ENCODE results near the gene KLHL40. TPM values are rescaled to one million over a fixed set of nuclear protein-coding genes. Genes with fewer than 3 reads are reported as not detected.

The KLHL40 gene
- total RNA-seq, 1 experiment from 2014 or later: not detected

DNA sequence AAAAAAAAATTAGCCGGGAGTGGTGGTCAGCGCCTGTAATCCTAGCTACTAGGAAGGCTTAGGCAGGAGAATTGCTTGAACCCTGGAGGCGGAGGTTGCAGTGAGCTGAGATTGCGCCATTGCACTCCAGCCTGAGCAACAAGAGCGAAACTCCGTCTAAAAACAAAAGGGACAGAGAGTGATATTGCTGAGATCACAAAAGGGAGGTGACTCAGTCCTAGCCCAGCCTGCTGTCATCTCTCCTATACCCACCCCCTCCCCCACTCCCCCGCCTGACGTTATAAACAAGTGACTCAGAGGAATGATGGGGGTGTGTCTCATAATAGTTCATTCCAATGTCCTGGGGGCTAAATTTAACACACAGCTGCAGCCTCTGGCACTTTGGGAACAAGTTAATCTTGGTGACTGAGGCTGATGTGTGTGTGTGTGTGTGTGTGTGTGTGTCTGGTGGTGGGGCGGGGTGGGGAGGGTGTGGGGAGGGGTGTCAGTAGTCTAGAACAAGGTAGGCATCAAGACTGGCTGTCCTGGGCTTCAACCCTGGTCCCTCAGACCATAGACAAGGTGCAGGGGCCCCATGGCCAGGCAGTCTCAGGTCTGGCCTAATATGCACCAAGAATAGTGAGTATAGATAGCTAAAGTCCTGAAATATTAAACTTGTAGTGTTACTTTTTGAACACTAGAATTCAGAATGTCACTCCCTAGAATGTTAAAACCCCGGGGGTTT, 1.3 kb upstream of the KLHL40 start:
- Histone ChIP-seq H3K4ac (ENCODE audit: low read depth, low read length) (no peak overlapping the region), H3K23ac (ENCODE audit: insufficient read length, low read depth, low read length) (no peak overlapping the region), H2BK5ac (ENCODE audit: insufficient read length, low read length) (no peak overlapping the region), H2BK15ac (ENCODE audit: low read depth, low read length) (no peak overlapping the region), H4K20me1 (ENCODE audit: control insufficient read depth, insufficient read depth, insufficient read length) (no peaks in the 10 kb centered on the region), H2BK120ac (ENCODE audit: low read depth, low read length, poor library complexity, severe bottlenecking) (no peak overlapping the region), H3T11ph (ENCODE audit: low read length) (no peak overlapping the region), H3K14ac (ENCODE audit: insufficient read depth, low read length) (no peak overlapping the region), H3K79me1 (ENCODE audit: insufficient read depth, low read depth, low read length, poor library complexity, severe bottlenecking) (no peaks in the 10 kb centered on the region), H3K9ac (ENCODE audit: extremely low read depth, insufficient read length, low read length) (no peak overlapping the region), H4K91ac (ENCODE audit: insufficient read length, low read depth, low read length) (no peak overlapping the region), H2AFZ (ENCODE audit: low read length) (no peak overlapping the region), H3K4me1 (ENCODE audit: insufficient read depth, low read length) (no peaks in the 10 kb centered on the region; the same call in 1 of the 2 replicates), H3K27me3 (ENCODE audit: insufficient read depth, low read length) (no peaks in the 10 kb centered on the region), H4K8ac (replicated peaks; ENCODE audit: insufficient read length, low read depth, low read length) (no peak overlapping the region), H3K18ac (ENCODE audit: insufficient read length, low read depth, low read length) (no peak overlapping the region), H2AK5ac (ENCODE audit: insufficient read length, low read length) (no peak overlapping the region), H2BK20ac (ENCODE audit: low read depth, low read length, poor library complexity, severe bottlenecking) (no peak overlapping the region), H2BK12ac (ENCODE audit: insufficient read length, low read depth, low read length) (no peak overlapping the region), H3K9me3 (ENCODE audit: control insufficient read depth, low read depth, low read length) (no peaks in the 10 kb centered on the region), H3K27ac (ENCODE audit: insufficient read length, low read depth, low read length) (no peak overlapping the region), H3K23me2 (ENCODE audit: insufficient read length, low read depth, low read length, poor library complexity, severe bottlenecking) (no peaks in the 10 kb centered on the region), H4K5ac (ENCODE audit: insufficient read length, low read depth, low read length) (no peak overlapping the region), H3K4me2 (ENCODE audit: insufficient read depth, insufficient read length, low read length) (no peak overlapping the region), H3K79me2 (ENCODE audit: insufficient read depth, low read length) (no peaks in the 10 kb centered on the region), H3K56ac (ENCODE audit: insufficient read length, low read depth, low read length) (no peak overlapping the region)
- TF ChIP-seq, protein P1, sequence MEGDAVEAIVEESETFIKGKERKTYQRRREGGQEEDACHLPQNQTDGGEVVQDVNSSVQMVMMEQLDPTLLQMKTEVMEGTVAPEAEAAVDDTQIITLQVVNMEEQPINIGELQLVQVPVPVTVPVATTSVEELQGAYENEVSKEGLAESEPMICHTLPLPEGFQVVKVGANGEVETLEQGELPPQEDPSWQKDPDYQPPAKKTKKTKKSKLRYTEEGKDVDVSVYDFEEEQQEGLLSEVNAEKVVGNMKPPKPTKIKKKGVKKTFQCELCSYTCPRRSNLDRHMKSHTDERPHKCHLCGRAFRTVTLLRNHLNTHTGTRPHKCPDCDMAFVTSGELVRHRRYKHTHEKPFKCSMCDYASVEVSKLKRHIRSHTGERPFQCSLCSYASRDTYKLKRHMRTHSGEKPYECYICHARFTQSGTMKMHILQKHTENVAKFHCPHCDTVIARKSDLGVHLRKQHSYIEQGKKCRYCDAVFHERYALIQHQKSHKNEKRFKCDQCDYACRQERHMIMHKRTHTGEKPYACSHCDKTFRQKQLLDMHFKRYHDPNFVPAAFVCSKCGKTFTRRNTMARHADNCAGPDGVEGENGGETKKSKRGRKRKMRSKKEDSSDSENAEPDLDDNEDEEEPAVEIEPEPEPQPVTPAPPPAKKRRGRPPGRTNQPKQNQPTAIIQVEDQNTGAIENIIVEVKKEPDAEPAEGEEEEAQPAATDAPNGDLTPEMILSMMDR (conservative IDR thresholded peaks at IDR 0.05): no peak
- H3K4me1 Mint-ChIP-seq: peaks cover 9 to 12% of the 10 kb centered on the region in 2 experiments
- H3K27me3 Mint-ChIP-seq (ENCODE audit: low read depth): peaks cover 3% of the 10 kb centered on the region
- H3K36me3 Mint-ChIP-seq (ENCODE audit: insufficient read depth in 1 of 3, low read depth in 3 of 3): no peaks in the 10 kb centered on the region
- no peak for DNase-seq
- WGBS (ENCODE audit: extremely low coverage, insufficient read length, low lambda C conversion rate): no CpG with 5 or more reads among the region's 10 CpGs
- H3K9me3 Mint-ChIP-seq: peaks cover 0 to 1% of the 10 kb centered on the region in 2 experiments; a peak in 1 of 5 replicates
- H3K4me3 Mint-ChIP-seq: no peak overlapping the region
- H3K27ac Mint-ChIP-seq: no peak overlapping the region

Data from H9 (cell line).